GM12878 (cell line): Measurements from ENCODE around the gene DHRS9. TPM values are rescaled to one million over a fixed set of nuclear protein-coding genes. Genes with fewer than 3 reads are reported as not detected.

Experiments
- ATAC-seq: fragments of 200-7000 bp; cut with Tn5 transposase; 3 replicates; pipeline ENCODE4 v1.9.1; 2020; ENCODE audit warnings: mild to moderate bottlenecking, moderate library complexity
- BruUV-seq: library from RNA; stranded (reverse); fragments of 400-500 nt; replicated peaks from 2 replicates; lab custom pipeline; 2021; lab: Mats Ljungman, UMichigan
- CTCF ChIA-PET: fragments of 300-600 bp; sonication (Branson Sonifier 250); formaldehyde crosslinking; extraction: SDS; loops from one replicate; lab custom pipeline; 2021; ENCODE audit warnings: inconsistent platforms; lab: Yijun Ruan, JAX
- POLR2A ChIA-PET: fragments of 350-600 bp; formaldehyde crosslinking; extraction: SDS; loops from one replicate; lab custom pipeline; 2021; ENCODE audit warnings: inconsistent platforms; lab: Charles Lee
- RAD21 ChIA-PET: fragments of 300-600 bp; sonication (Branson Sonifier 250); formaldehyde crosslinking; loops from one replicate; lab custom pipeline; 2023; ENCODE audit warnings: antibody characterized with exemption; ENCODE audit not compliant: unreplicated experiment; lab: Charles Lee
- SMC1A ChIA-PET: fragments of 300-600 bp; sonication (Branson Sonifier 250); formaldehyde crosslinking; loops from one replicate; lab custom pipeline; 2023; ENCODE audit not compliant: unreplicated experiment, uncharacterized antibody; lab: Charles Lee
- DNase-seq: peaks from one replicate; pipeline ENCODE4 v3.0.0-alpha.2; 2011; ENCODE audit warnings: low read depth, low spot score
- FAIRE-seq: peaks from 3 replicates; lab custom pipeline; 2011; peaks lifted over from hg19 to GRCh38; lab: Jason Lieb, UNC
- H2AFZ ChIP-seq: 2 replicates; pipeline ENCODE4 v1.6.0; 2011; ENCODE audit warnings: low read depth, low read length, control low read depth; ENCODE audit not compliant: control insufficient read depth
- H3K27ac ChIP-seq: 2 replicates; pipeline ENCODE4 v1.5.1; 2011; ENCODE audit warnings: control low read depth; ENCODE audit not compliant: control insufficient read depth, insufficient read depth
- H3K27me3 ChIP-seq, 2 experiments: replicated peaks in 1 of 2; 2 replicates each; pipeline versions ENCODE4 v1.6.0 to v1.6.1; 2011; ENCODE audit warnings: low read length in 1 of 2; ENCODE audit not compliant: control insufficient read depth in 2 of 2, insufficient read depth in 2 of 2
- H3K36me3 ChIP-seq, 2 experiments: 2 replicates each; pipeline ENCODE4 v1.5.1; 2011; ENCODE audit warnings: low read length in 1 of 2; ENCODE audit not compliant: control insufficient read depth in 2 of 2, insufficient read depth in 2 of 2
- H3K4me1 ChIP-seq: 2 replicates; pipeline ENCODE4 v1.6.1; 2011; ENCODE audit warnings: mild to moderate bottlenecking, low read length, moderate library complexity, mixed read lengths; ENCODE audit not compliant: control insufficient read depth, insufficient read depth
- H3K4me2 ChIP-seq: 2 replicates; pipeline ENCODE4 v1.6.0; 2011; ENCODE audit warnings: control low read depth; ENCODE audit not compliant: control insufficient read depth, insufficient read depth
- H3K4me3 ChIP-seq: fragments of 200-600 bp; sonication (generic); 2 replicates; pipeline ENCODE4 v1.5.1; 2016
- H3K79me2 ChIP-seq: 2 replicates; pipeline ENCODE4 v1.6.0; 2011; ENCODE audit warnings: low read length; ENCODE audit not compliant: control insufficient read depth, insufficient read depth
- H3K9ac ChIP-seq: 2 replicates; pipeline ENCODE4 v1.8.0; 2011; ENCODE audit warnings: low read length, control low read depth, mixed read lengths; ENCODE audit not compliant: control insufficient read depth, insufficient read depth
- H3K9me3 ChIP-seq: replicated peaks from 3 replicates; pipeline ENCODE4 v1.5.1; 2011; ENCODE audit warnings: mild to moderate bottlenecking, low read length; ENCODE audit not compliant: control insufficient read depth, insufficient read depth
- H4K20me1 ChIP-seq: 2 replicates; pipeline ENCODE4 v1.6.0; 2011; ENCODE audit not compliant: control insufficient read depth, insufficient read depth
- CEBPB ChIP-seq, 2 experiments: fragments of 150-350 bp in 1 of 2; IDR thresholded peaks; 2 replicates each; pipeline ENCODE4 v1.6.1; 2012 to 2014; ENCODE audit warnings: low read depth in 2 of 2, low read length in 2 of 2, borderline replicate concordance in 1 of 2, inconsistent platforms in 1 of 2
- CREB1 ChIP-seq: IDR thresholded peaks from 2 replicates; pipeline ENCODE4 v1.6.1; 2012; ENCODE audit warnings: low read depth, mild to moderate bottlenecking, inconsistent platforms
- KAT2A ChIP-seq: conservative IDR thresholded peaks from 2 replicates; pipeline ENCODE4 v1.6.1; 2011; ENCODE audit warnings: low read depth, low read length; ENCODE audit not compliant: control insufficient read depth
- PML ChIP-seq: IDR thresholded peaks from 2 replicates; pipeline ENCODE4 v1.6.1; 2012; ENCODE audit warnings: low read length, inconsistent platforms
- SMARCA5 ChIP-seq: fragments of 450-650 bp; IDR thresholded peaks from 2 replicates; pipeline ENCODE4 v1.6.1; 2017; ENCODE audit warnings: mild to moderate bottlenecking
- TBL1XR1 ChIP-seq: IDR thresholded peaks from 2 replicates; pipeline ENCODE4 v1.6.1; 2012; ENCODE audit warnings: low read depth, low read length, improper control_type of control experiment
- WGBS: methylation state at CpG from one replicate; pipeline ENCODE4 v1.1.6; 2016; ENCODE audit warnings: low lambda C conversion rate; ENCODE audit not compliant: insufficient replicate concordance, insufficient coverage; ENCODE audit errors: missing lambda C conversion rate; 5-methylcytosine and 5-hydroxymethylcytosine counted together
- in situ Hi-C: fragments of 300-500 bp; cut with MboI; formaldehyde crosslinking; loops from 9 replicates; pipeline ENCODE4 v1.14.3; 2018; ENCODE audit warnings: mixed read lengths
- intact Hi-C: fragments of 100-400 bp; cut with micrococcal nuclease; formaldehyde crosslinking; loops from one replicate; pipeline ENCODE4 v1.14.2; 2022; ENCODE audit not compliant: unreplicated experiment
- polyA plus RNA-seq, 11 experiments: library from polyadenylated mRNA; depleted of rRNA in 4 of 11; unstranded in 6 of 11; stranded (reverse) in 5 of 11; fragments of >200 nt; fragmentation: Nextera tagmentation in 4 of 11; fragmentation: Illumina TruSeq in 1 of 11; extraction: Ambion mirVana in 4 of 11; extraction: Trizol in 1 of 11; gene quantifications; 1 replicate in 1 of 11; 2 replicates in 10 of 11; pipeline versions ENCODE4 v1.2.1 to v1.2.3, GENCODE V29; 2011 to 2016; ENCODE audit warnings: inconsistent platforms in 2 of 11, missing spikeins in 2 of 11, low read depth in 1 of 11
- total RNA-seq, 4 experiments: library from RNA; depleted of rRNA in 3 of 4; stranded (reverse); fragments of >200 nt in 3 of 4; fragmentation: Illumina TruSeq in 1 of 4; extraction: Trizol in 1 of 4; gene quantifications; 2 replicates each; pipeline versions ENCODE4 v1.2.1 to v1.2.3, GENCODE V29; 2013 to 2021

Gene DHRS9
- total and polyA plus RNA-seq, 10 of the 15 experiments (the other 5 are each of a cell fraction or from before 2014, with no cell fraction given), result 0.09 to 0.34 (median 0.13) TPM; not detected in 5

- no peak for TF ChIP-seq TBL1XR1
- TF ChIP-seq CEBPB (IDR thresholded peaks at IDR 0.05; ENCODE audit: borderline replicate concordance in 1 of 2, low read depth in 2 of 2, low read length in 2 of 2), result no peak
- TF ChIP-seq KAT2A, result no peak
- no peak for TF ChIP-seq PML
Measured at GRCh38 chr2:169082995-169083394, 13.6 kb downstream of the DHRS9 start (continued).

GRCh38 chr2:169086893-169087467 lies 17.6 kb downstream of the DHRS9 start:
- no peak for ATAC-seq

More at GRCh38 chr2:169086893-169087467, 17.6 kb downstream of the DHRS9 start:
- TF ChIP-seq SMARCA5, result no peak
- no peak for TF ChIP-seq CREB1
- Histone ChIP-seq H3K9ac (no peak overlapping the region), H3K4me3 (no peak overlapping the region), H3K36me3 (no peaks in the 10 kb centered on the region), H2AFZ (no peak overlapping the region), H3K4me1 (peaks cover 3% of the 10 kb centered on the region; the same call in 1 of the 2 replicates), H3K27ac (no peak overlapping the region), H4K20me1 (no peaks in the 10 kb centered on the region), H3K79me2 (no peaks in the 10 kb centered on the region), H3K4me2 (no peak overlapping the region), H3K27me3 (no peaks in the 10 kb centered on the region), H3K9me3 (no peaks in the 10 kb centered on the region; the same call in 2 of the 3 replicates)
- ChIA-PET POLR2A (no interaction called here), RAD21 (interaction anchor here (1.0 kb wide), 1 partner anchor 23 kb away, joined by 3 read pairs; no protein-coding TSS in a partner anchor), CTCF (interaction anchor here (1.4 kb wide), 1 partner anchor 23 kb away, joined by 4 read pairs; no protein-coding TSS in a partner anchor), SMC1A (no interaction called here)
- no TSS peak for BruUV-seq
- in situ Hi-C loops, result no loop called here
- intact Hi-C loops, result no loop called here
- DNase-seq (no peak), FAIRE-seq (no peak)
- WGBS, result 43% methylated on average over 3 of the region's 3 CpGs
